D721Med (cell line): ENCODE results near the gene ZNF786.
"Not testable (repeated sequence)": the region's sequence is repeated elsewhere in the genome, so short reads cannot be mapped to it uniquely, and the experiment has no call there.

ENCODE experiments used
- DNase-seq: peaks from one replicate; pipeline ENCODE4 v3.0.0; 2011; ENCODE audit warnings: low spot score; ENCODE audit not compliant: insufficient read length
- FAIRE-seq: peaks from 2 replicates; lab custom pipeline; 2011; peaks lifted over from hg19 to GRCh38; lab: Jason Lieb, UNC
- TF ChIP-seq, protein P1 (sequence below): IDR thresholded peaks from 2 replicates; pipeline ENCODE4 v1.5.1; 2012; ENCODE audit warnings: mild to moderate bottlenecking, control low read depth; ENCODE audit not compliant: insufficient read depth; ENCODE audit errors: missing control alignments

The ZNF786 gene

DNA sequence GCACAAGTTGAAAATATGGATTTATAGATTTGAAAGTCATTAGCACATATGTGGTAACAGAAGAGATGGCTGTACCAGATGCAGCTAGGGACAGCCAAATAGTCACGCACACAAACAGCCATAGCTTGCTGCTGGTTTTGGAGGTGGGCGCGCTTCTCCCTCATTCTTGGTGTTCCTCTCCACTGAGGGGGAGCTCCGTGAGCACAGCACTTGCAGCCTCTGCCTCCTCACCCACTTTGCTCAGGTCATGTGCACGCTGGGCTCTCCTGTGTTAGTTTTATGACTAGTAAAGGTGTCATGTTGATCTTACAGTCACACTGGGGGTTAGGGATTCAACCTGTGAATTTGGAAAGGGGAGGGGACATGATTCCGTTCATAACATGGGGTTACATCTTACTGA is 8.5 kb upstream of the ZNF786 start:
- FAIRE-seq (no peak), DNase-seq (no peak)
- TF ChIP-seq, protein P1, sequence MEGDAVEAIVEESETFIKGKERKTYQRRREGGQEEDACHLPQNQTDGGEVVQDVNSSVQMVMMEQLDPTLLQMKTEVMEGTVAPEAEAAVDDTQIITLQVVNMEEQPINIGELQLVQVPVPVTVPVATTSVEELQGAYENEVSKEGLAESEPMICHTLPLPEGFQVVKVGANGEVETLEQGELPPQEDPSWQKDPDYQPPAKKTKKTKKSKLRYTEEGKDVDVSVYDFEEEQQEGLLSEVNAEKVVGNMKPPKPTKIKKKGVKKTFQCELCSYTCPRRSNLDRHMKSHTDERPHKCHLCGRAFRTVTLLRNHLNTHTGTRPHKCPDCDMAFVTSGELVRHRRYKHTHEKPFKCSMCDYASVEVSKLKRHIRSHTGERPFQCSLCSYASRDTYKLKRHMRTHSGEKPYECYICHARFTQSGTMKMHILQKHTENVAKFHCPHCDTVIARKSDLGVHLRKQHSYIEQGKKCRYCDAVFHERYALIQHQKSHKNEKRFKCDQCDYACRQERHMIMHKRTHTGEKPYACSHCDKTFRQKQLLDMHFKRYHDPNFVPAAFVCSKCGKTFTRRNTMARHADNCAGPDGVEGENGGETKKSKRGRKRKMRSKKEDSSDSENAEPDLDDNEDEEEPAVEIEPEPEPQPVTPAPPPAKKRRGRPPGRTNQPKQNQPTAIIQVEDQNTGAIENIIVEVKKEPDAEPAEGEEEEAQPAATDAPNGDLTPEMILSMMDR = no peak

DNA sequence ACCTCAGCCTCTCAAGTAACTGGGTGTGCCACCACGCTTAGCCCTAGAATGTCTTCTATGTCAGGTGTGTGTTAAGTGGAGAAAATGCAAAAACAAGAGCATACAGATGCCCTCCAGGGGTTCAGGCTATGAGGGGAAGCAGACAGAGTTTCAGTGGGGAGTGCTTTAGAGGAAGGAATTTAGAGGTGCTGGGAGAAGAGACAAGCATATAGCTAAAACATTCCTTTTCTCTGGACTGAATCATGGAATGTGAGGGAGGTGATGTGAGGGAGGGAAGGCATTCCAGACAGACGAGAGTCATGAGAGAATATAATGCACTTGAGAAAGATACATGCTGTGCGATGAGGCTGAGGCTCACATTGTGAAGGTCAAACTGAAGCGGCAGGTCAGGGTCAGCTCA is 6.6 kb upstream of the ZNF786 start:
- TF ChIP-seq, protein P1 = no peak
- DNase-seq (no peak), FAIRE-seq (no peak)

DNA sequence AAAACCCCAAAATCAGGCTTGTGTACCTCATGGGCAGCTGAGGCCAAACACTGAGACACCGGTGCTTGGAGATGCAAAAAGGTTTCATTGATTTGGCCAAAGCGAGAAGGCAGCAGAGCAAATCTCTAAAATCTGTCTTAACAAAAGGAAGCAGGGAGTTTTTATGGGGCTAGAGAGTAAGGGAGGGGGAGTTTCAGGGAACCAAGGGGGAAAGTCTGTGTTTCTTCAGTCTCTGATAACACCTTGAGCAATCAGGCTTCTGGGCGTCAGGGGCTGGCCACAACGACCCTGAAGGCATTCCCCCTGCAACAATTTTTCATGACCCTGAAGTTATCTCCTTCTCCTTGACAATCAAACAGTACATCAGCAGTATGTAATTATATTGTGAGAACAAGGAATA is 2.7 kb upstream of the ZNF786 start:
- FAIRE-seq = no peak

DNA sequence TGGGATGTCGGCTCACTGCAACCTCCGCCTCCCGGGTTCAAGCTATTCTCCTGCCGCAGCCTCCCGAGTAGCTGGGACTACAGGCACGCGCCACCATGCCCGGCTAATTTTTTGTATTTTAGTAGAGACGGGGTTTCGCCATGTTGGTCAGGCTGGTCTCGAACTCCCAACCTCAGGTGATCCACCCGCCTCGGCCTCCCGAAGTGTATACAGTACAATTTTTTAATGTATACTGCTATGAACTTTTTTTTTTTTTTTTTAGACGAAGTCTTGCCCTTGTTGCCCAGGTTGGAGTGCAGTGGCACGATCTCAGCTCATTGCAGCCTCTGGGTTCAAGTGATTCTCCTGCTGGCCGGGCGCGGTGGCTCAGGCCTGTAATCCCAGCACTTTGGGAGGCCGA is 1.7 kb upstream of the ZNF786 start:
- not testable (repeated sequence) for DNase-seq, FAIRE-seq

More for the DNA sequence above, 2.7 kb upstream of the ZNF786 start:
- TF ChIP-seq, protein P1 = no peak
- no peak for DNase-seq

DNA sequence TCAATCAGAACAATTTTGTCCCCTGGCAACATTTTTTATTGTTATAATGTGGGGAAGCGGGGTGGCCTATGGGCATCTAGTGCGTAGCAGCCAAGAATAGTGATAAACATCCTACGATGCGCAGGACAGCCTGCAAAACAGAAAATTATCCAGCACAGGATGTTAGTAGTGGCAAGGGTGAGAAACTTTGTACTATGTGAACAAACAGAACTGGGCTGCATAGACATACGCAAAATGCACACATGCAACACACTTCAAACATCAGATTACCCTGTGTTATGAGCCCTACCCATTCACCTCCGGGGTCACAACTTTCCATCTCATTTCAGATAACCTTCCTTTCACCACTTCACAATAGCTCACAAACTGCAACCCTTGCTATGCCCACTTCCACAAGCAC is 3.1 kb downstream of the ZNF786 start:
- TF ChIP-seq, protein P1 = no peak
- no peak for FAIRE-seq
- no peak for DNase-seq

DNA sequence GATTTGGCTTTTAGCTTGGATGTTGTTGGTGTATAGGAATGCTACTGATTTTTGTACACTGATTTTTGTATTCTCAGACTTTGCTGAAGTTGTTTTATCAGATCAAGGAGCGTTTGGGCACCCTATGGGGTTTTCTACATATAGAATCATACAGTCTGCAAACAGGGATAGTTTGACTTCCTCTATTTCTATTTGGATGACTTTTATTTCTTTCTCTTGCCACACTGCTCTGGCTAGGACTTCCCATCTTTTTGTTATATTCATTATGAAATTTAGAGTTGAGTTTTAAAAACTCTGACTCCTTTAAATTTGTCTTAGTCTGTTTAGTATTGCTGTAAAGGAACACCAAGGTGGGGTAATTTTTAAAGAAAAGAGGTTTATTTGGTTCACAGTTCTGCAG is 4.7 kb downstream of the ZNF786 start:
- no peak for DNase-seq
- no peak for FAIRE-seq
- TF ChIP-seq, protein P1 = no peak

DNA sequence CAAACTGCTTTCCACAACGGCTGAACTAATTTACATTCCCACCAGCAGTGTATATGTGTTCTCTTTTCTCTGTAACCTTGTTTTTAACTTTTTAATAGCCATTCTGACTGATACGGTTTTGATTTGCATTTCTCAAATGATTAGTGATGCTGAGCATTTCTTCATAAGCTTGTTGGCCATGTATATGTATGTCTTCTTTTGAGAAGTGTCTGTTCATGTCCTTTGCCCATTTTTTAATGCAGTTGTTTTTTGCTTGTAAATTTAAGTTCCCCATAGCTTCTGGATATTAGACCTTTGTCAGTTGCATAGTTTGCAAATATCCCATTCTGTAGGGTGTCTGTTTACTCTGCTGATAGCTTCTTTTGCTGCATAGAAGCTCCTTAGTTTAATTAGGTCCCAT is 6.1 kb downstream of the ZNF786 start:
- FAIRE-seq = no peak

DNA sequence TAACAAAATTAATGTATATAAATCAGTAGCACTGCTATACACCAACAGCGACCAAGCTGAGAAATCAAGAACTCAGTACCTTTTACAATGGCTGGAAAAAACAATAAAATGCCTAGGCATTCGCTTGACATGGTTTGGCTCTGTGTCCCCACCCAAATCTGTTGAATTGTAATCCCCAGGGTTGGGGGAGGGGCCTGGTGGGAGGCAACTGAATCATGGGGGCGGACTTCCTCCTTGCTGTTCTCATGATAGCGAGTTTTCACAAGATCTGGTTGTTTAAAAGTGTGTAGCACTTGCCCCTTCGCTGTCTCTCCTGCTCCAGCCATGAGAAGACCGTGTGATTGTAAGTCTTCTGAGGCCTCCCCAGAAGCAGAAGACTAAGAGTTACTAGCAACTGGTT is 8.6 kb downstream of the ZNF786 start:
- TF ChIP-seq, protein P1 = no peak
- no peak for DNase-seq
- FAIRE-seq = no peak

More for the DNA sequence above, 6.1 kb downstream of the ZNF786 start:
- no peak for DNase-seq
- TF ChIP-seq, protein P1 = no peak
